Measurements from ENCODE around the gene ANG.

Gene ANG

DNA sequence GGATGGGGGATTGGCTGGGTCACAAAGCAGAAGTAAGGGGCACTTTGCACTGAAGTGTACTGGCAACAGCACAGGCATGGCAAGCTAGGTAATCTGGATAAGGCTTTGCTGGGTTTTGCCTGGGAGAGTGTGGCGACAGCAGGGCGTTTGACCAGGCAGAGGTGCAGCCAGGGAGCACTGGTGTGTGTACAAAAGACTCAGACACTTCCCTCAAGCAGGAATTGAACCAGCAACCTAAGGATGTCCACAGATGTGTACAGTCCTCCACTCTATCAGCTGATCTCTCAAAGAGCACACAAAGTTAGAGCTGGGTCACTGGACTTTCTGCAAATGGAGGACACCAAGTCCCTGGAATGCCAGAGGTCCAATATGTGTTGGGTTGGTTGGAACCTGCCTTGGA lies 19.6 kb upstream of the ANG start:
- Histone ChIP-seq H3K4me3 (replicated peaks; ENCODE audit: low read depth, low read length) (no peak overlapping the region), H3K27me3 (replicated peaks; ENCODE audit: control insufficient read depth, insufficient read depth, low read length) (no peaks in the 10 kb centered on the region), H3K36me3 (ENCODE audit: control insufficient read depth, insufficient read depth, low read length) (no peaks in the 10 kb centered on the region)
- no peak for DNase-seq (ENCODE audit: extremely low read depth, insufficient read length)
- TF ChIP-seq, protein P1, sequence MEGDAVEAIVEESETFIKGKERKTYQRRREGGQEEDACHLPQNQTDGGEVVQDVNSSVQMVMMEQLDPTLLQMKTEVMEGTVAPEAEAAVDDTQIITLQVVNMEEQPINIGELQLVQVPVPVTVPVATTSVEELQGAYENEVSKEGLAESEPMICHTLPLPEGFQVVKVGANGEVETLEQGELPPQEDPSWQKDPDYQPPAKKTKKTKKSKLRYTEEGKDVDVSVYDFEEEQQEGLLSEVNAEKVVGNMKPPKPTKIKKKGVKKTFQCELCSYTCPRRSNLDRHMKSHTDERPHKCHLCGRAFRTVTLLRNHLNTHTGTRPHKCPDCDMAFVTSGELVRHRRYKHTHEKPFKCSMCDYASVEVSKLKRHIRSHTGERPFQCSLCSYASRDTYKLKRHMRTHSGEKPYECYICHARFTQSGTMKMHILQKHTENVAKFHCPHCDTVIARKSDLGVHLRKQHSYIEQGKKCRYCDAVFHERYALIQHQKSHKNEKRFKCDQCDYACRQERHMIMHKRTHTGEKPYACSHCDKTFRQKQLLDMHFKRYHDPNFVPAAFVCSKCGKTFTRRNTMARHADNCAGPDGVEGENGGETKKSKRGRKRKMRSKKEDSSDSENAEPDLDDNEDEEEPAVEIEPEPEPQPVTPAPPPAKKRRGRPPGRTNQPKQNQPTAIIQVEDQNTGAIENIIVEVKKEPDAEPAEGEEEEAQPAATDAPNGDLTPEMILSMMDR (IDR thresholded peaks at IDR 0.05; ENCODE audit: insufficient read depth, low read length, poor library complexity, severe bottlenecking): no peak

DNA sequence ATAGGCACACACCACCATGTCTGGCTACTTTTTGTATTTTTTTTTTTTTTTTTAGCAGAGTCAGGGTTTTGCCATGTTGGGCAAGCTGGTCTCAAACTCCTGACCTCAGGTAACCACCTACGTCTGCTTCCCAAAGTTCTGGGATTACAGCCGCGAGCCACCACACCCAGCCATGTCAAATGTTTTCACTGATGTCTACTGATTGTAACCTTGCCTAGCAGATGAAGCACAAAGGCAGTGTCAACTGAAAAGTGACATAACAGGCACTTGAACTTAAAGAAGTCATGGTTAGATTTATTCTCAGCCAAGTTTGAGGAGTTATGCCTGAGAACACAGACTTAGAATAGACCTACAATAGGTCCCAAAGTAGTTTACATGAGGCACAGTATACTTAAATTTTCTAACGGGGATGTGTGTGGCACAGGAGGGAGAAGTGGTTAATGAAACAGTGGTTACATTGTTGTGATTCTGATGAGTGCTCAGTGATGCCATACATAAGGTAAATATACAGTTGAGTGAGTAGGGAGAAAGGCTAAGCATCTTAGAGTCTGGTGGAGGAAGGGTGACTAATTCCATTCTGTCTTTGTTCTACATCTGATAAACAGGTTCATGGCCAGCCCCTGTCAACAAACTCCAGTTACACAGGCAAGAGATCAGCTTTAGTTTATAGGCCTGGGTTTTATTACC lies 16.8 kb upstream of the ANG start:
- TF ChIP-seq, protein P1 (IDR thresholded peaks at IDR 0.05; ENCODE audit: insufficient read depth, low read length, poor library complexity, severe bottlenecking): no peak
- peak; percentile 41 for DNase-seq (ENCODE audit: extremely low read depth, insufficient read length)
- Histone ChIP-seq H3K27me3 (replicated peaks; ENCODE audit: control insufficient read depth, insufficient read depth, low read length) (no peaks in the 10 kb centered on the region), H3K36me3 (ENCODE audit: control insufficient read depth, insufficient read depth, low read length) (no peaks in the 10 kb centered on the region), H3K4me3 (replicated peaks; ENCODE audit: low read depth, low read length) (no peak overlapping the region)

DNA sequence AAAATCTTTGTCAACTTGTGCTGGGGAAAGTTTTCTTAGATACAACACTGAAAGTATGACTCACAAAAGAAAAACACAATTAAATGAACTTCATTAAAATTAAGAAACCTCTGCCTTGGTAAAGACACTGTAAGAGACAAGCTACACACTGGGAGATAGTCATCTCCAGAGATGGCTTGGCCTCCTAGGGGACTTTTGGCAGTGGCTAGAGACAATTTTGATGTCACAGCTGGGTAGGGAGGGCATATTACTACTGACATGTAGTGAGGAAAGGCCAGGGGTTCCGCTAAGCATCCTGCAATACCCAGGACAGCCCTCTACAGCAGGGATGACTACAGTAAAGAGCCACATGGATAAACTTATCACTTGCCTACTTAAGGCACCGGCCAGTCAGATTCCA lies 12.9 kb upstream of the ANG start:
- Histone ChIP-seq H3K36me3 (ENCODE audit: control insufficient read depth, insufficient read depth, low read length) (no peaks in the 10 kb centered on the region), H3K27me3 (replicated peaks; ENCODE audit: control insufficient read depth, insufficient read depth, low read length) (no peaks in the 10 kb centered on the region), H3K4me3 (replicated peaks; ENCODE audit: low read depth, low read length) (no peak overlapping the region)
- TF ChIP-seq, protein P1 (IDR thresholded peaks at IDR 0.05; ENCODE audit: insufficient read depth, low read length, poor library complexity, severe bottlenecking): no peak
- peak; percentile 45 for DNase-seq (ENCODE audit: extremely low read depth, insufficient read length)

DNA sequence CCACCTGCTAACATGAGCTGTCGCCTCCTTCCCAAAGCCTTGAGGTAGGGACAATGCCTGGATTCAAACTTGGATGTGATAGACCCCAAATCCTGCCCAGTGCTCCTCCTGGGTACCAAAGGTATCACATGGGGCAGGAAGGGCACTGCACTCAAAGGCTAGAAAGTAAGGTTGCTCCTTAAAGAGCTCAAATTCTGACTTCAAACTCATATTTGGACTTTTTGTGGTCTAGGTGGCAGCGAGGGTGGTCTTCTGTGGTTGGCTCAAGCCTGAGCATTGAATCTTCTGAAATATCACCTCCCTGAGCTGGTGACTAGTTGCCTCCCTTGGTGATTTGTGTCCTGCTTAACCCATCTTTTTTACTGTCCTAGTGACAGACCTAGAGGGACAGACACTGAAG lies 12.5 kb upstream of the ANG start:
- no peaks in the 10 kb centered on the region for H3K27me3 ChIP-seq (replicated peaks; ENCODE audit: control insufficient read depth, insufficient read depth, low read length)
- TF ChIP-seq, protein P1 (IDR thresholded peaks at IDR 0.05; ENCODE audit: insufficient read depth, low read length, poor library complexity, severe bottlenecking): no peak
- no peaks in the 10 kb centered on the region for H3K36me3 ChIP-seq (ENCODE audit: control insufficient read depth, insufficient read depth, low read length)
- no peak for DNase-seq (ENCODE audit: extremely low read depth, insufficient read length)
- no peak overlapping the region for H3K4me3 ChIP-seq (replicated peaks; ENCODE audit: low read depth, low read length)

DNA sequence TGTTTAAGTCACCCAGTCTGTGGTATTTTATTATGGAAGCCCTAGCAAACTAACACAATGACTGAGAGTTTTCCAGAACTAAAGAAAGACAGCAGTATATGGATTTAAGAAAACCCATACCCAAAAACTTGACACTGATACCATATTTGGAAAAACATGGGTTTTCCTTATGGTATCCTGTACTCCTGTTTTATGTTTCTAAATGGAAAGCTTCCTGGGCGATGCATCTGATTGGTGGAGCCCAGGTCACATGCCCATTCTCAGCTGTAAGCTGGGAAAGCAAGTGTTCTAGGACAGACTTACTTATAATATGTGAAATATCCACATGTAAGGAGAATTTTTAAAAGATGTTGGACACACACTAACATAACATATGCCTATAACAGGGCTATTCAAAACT lies 8.7 kb upstream of the ANG start:
- Histone ChIP-seq H3K27me3 (replicated peaks; ENCODE audit: control insufficient read depth, insufficient read depth, low read length) (no peaks in the 10 kb centered on the region), H3K36me3 (ENCODE audit: control insufficient read depth, insufficient read depth, low read length) (no peaks in the 10 kb centered on the region), H3K4me3 (replicated peaks; ENCODE audit: low read depth, low read length) (no peak overlapping the region; the same call in 1 of the 2 replicates)
- DNase-seq (ENCODE audit: extremely low read depth, insufficient read length): no peak
- TF ChIP-seq, protein P1 (IDR thresholded peaks at IDR 0.05; ENCODE audit: insufficient read depth, low read length, poor library complexity, severe bottlenecking): no peak

DNA sequence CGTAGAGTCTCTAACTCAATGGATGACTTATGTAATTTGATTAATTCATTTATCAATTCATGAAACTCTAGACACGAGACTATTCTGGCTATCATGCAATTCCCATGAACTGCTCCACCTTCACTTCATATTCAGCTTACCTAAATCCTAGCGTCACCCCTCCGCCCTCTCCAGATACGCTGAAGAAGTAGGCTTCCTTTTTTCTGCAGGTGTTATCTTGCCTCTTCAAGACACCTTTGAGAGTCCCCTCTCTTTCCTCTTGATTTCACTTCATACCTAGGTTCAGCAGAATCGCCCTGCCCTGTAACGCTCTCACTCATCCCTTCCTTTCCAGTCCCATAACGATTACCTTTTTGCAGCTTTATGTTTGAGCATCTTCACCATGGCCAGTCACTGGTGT lies 8.2 kb upstream of the ANG start:
- no peaks in the 10 kb centered on the region for H3K36me3 ChIP-seq (ENCODE audit: control insufficient read depth, insufficient read depth, low read length)
- TF ChIP-seq, protein P1 (IDR thresholded peaks at IDR 0.05; ENCODE audit: insufficient read depth, low read length, poor library complexity, severe bottlenecking): no peak
- no peaks in the 10 kb centered on the region for H3K27me3 ChIP-seq (replicated peaks; ENCODE audit: control insufficient read depth, insufficient read depth, low read length)
- peak overlapping the region; percentile 38 for H3K4me3 ChIP-seq (replicated peaks; ENCODE audit: low read depth, low read length)
- no peak for DNase-seq (ENCODE audit: extremely low read depth, insufficient read length)

Measured in GM06990 (cell line).